ENCODE data around the gene HIC1. TPM values are rescaled to one million over a fixed set of nuclear protein-coding genes. Genes with fewer than 3 reads are reported as not detected.
"Not testable (repeated sequence)": the region's sequence is repeated elsewhere in the genome, so short reads cannot be mapped to it uniquely, and the experiment has no call there.

The HIC1 gene
- 10 to 100 TPM; 20.6 to 22.1 TPM for total RNA-seq
- long read RNA-seq, partial matches to known transcripts, result 0 of 2 reads
- long read RNA-seq, other reads (novel, unspliced or antisense), result 2 of 2 reads

DNA sequence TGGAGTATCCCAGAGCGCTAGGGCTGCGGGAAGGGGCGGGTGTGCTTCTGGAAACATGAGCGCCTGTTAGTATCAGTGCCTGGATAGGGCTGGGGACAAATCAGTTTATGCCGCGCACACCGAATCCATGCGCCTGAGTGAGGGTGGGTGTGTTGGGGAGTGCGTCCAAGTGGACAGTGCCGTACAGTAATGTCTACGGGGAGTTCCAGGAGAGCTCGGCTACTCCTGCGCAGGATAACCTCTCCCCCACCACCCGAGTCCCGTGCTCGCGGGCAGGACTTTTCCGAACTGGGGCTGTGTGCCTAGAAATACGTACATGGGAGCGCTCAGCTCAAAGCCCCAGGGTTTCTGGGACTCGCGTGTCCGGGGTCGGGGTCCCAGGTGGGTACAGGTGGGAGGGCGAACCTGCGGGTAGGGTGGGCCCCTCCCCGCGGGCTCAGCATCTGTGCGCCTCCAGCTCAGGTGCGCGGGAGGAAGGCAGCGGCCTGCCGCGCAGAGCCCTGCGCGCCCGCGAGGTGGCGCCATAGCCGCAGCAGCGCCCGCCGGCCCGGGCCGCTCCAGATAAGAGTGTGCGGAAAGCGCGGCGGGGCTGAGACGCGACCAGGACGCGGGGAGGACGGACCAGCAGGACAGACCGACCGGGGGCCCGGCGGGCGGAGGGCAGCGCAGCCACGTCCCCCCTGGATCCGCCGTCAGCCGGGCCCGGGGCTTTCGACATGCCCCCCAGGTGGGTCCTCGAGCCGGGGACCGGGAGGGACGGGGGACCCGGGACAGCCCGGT is at the start of gene HIC1:
TSS of gene HIC1 (plus strand) at position 592 of the 780 bp plus-strand sequence. CDS start 1,588 bp downstream, outside the sequence.
- intact Hi-C loops (cut with DNase I), result loop anchor here (2.0 to 5.0 kb wide), 3 partner anchors 38 to 228 kb away; no protein-coding TSS in a partner anchor
- peak; percentile 62 for ATAC-seq
- DNase-seq, result peak; percentile 85

GRCh38 chr17:2008332-2009126 is 46.4 kb upstream of the HIC1 start:
- DNase-seq (no peak), ATAC-seq (no peak)
- intact Hi-C loops (cut with DNase I), result no loop called here

DNA sequence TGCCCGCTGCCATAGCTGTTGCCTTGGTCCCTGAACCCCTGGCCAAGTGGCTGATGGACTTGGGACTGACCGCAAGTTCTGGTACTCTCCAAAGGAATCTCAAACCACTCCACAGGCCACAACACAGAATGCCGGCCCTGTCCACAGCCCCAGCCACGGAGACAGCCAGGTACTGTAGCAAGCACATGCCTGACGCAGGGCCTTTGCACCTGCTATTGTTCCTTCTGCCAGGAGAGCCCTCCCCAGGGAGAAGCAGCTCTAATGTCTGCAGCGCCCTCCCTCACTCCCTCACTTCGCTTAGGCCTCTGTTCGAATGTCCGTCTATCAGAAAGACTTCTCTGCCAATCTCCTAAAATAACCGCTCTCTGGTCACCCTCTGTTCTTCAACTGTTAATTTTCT is 45.2 kb upstream of the HIC1 start:
- intact Hi-C loops (cut with DNase I), result no loop called here
- DNase-seq (no peak), ATAC-seq (no peak)

DNA sequence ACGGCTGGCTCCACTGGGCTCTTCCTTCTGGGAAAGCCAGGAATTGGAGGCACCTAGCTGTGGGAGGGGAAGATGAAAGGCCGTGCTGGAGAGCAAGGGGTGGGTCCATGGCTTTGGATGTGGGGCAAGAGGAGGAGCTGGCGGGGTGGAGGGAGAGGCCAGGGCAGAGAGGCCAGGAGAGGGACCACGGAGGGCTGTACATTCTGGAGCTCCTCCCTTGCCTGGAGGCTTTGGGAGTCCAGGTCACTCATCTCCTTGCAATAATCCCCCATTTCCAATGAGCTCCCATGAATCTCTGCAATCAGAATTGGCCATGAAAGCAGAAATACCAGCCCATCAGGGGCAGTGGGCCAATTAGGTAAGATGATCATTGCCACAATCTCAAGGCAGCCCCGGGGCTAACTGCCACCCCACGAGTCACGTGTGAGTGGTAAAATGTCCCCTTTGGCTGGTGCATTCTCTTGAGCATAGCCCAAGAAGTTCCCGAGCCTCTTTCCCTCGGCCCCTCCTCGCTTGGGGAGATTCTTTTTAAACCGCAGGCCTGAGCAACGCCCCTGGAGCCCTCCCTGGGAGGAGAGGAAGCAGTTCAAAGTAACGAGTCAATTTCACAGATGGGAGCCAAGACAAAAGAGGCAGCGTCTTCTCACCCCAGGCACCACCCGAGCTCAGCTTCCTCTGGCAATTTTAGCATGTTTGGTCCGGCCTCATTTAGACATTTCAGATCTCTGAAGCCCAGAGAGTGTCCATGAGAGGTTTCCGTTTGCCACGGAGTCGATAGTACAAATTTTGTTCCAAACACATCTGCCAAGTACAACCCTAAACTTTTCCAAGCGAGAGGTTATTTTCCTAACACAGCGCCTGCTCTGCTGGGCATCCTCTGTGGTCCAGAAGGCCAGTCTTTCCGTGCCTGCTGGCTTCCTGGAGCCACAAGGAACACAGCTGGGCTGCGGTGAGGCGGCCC is 43.2 kb upstream of the HIC1 start:
- DNase-seq (peak; percentile 62), ATAC-seq (peak; percentile 73 to 77)
- intact Hi-C loops (cut with DNase I), result no loop called here

DNA sequence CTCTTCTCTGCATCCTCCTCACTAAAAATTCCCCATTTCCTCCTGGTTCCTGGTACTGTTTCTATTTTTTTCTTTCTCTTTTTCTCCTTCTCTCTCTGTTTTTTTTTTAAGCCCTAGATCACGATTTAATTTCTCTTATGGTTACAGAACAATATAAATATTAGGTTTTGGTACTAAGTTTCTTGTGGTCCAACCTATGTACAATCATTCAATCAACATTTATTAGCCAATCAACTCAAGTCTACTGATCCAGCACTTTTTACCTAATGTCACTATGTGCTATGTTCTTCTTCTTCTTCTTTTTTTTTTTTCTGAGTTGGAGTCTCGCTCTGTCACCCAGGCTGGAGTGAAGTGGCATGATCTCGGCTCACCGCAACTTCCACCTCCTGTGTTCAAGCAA is 42.4 kb upstream of the HIC1 start:
- intact Hi-C loops (cut with DNase I), result no loop called here
- DNase-seq (no peak), ATAC-seq (no peak)

DNA sequence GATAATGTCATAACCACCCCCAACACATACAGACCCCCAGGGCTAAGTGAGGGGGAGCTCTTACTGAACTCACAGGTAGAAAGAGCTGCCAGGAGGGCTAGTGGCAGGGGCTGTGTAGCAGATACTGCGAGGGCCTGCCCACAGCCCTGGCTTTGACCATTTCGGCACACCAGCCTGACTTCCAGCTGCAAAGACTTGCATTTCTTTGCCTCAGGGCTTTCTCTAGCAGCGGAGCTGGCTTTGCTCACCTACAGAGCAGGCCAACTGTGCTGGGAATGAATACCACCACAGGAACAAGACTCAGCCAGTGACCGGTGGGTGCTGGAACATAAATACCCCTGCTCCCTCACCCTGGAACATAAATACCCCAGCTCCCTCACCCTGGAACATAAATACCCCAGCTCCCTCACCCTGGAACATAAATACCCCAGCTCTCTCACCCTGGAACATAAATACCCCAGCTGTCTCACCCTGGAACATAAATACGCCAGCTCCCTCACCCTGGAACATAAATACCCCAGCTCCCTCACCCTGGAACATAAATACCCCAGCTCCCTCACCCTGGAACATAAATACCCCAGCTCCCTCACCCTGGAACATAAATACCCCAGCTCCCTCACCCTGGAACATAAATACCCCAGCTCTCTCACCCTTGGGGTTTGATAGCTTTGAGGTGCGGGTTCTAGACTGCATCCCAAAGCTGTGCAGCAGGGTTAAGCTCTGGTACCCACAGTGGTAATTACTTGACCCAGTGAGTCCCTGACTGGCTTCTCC is 41.5 kb upstream of the HIC1 start:
- intact Hi-C loops (cut with DNase I); ATAC-seq; DNase-seq: not testable (repeated sequence)

- no peak for DNase-seq
- intact Hi-C loops (cut with DNase I), result no loop called here
- ATAC-seq, result peak; percentile 30 to 49
These were observed 40.9 kb upstream of the HIC1 start for GRCh38 chr17:2013994-2014317.

DNA sequence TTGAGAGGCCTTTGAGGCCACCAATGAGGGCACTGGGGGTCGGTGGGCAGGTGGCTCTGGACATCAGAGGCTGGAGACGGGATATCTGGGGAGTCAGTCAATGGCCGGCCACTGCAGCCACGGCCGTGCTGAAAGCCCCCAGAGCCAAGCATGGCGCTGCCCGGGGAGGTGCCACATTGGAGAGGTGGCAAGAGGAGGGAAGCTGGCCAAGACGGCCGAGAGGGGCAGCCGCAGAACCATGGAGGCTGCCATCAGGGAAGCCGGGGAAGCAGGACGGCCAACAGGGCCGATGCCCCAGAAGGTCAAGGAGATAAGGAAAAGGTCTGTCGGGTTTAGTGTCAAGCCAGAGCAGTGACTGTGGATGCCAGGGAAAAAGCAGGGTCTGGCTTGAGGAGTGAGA is 39.6 kb upstream of the HIC1 start:
- no peak for ATAC-seq
- DNase-seq, result no peak
- intact Hi-C loops (cut with DNase I), result no loop called here

- no peak for ATAC-seq
- no peak for DNase-seq
- intact Hi-C loops (cut with DNase I), result no loop called here
These were observed 38.4 kb upstream of the HIC1 start for GRCh38 chr17:2016494-2016893.

DNA sequence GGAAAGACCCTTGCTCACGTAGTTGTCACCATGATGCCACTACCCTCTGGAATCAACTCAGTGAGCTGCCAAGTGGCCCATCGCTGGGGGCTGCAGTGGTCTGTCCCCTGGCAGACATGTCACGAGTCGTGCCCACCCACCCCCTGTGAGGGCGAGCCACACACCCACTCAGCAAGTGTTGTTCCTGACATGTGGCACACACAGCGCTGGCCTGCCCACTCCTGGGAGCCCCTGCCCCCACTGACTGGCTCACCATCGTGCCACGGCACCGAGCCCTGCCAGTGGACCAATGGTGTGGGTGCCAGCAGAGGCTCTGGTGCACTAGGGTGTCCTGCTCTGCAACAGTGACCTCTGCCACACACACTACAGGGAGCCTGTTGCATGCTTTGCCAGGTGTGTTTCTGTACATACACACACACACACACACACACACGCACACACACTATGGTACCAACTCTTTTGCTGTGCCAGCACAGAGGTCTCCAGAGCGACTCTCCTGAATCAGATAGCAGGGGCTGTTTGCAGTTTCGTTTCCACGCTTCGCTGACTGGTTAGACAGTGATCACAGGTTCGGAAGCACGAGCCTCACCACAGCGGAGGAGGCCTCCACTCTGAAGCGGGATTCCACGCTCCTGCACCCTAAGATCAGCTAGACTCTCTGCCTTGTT is 37.5 kb upstream of the HIC1 start:
- no peak for DNase-seq
- intact Hi-C loops (cut with DNase I), result no loop called here
- ATAC-seq, result peak in 1 of 2 donors; percentile 45

DNA sequence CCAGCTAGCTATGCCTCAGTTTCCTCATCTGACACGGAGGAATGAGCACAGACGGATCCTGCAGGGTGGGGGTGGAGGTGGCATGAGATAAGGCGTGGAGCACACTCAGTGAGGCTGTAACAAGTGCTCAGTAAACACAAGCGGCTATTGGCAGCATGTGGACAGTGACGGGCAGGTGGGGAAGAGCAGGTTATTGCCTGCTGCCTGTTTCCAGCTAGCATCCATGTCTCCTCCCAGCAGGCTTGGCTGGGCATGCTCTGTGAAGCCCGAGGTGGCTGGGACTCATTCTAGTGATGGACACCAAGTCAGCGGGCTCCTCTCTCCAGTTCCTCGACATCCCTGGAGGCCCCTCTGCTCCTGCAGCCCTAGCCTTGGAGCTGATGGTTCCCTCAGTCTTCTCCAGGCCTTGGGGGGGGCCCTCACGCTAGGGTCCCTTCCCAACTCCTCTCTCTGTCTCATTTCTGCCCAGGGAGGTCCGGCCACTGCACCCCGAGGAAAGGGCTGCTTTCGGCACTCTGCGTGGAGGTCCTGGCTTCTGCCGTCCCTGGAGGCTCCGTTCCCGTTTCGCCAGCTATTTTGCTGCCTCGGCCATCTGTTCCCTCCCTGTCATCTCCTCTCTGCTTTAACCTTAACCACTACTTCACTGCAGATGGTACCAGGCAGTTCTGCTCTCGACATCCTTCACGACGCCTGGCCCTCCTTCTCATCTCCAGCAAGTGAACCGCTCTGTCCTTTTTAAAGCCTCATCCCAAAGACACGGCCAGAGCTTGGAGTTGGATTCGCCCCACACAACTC is 36.0 kb upstream of the HIC1 start:
- intact Hi-C loops (cut with DNase I), result no loop called here
- no peak for DNase-seq
- no peak for ATAC-seq

DNA sequence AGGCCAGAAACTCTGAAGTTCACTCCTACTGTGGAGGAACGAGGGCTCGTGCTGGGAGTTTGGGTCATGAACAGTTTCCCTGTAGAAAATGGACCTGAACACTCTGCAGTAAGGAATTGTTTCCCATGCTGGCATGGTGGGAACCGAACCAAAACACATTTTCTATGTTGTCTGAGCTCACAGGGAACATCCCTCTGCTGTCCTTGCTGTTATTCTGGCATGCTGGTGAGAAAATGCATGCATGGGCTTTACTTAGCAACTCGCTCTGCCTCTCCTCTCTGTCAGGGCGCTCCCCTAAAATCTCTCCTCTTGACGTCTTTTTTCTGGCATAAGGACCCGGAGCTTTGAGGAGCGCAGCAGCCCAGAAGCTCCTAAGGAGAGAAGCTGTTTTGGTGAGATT is 35.2 kb upstream of the HIC1 start:
- ATAC-seq (no peak), DNase-seq (no peak)
- intact Hi-C loops (cut with DNase I), result no loop called here

DNA sequence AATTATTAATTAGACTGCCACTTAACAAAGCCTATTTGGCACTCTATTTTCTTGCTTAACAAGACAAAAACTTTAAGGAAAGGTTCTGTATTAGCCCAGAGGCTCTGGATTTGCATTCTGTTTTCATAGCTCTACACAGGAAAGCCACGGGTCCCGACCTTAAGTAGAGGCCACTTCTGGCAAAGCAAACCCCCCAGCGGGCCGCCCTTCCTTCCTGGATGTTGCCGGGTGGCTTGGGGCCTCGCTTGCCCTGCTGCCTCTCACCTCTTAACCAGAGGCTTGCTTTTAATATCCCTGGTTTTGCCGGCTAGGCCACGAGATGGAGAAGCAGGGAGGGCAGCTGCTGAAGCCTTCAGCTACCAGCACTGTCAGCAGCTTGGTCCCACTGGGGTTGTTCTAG is 34.2 kb upstream of the HIC1 start:
- ATAC-seq (no peak), DNase-seq (peak; percentile 74)
- intact Hi-C loops (cut with DNase I), result no loop called here

GRCh38 chr17:2022647-2023240 is 32.2 kb upstream of the HIC1 start:
- intact Hi-C loops (cut with DNase I), result no loop called here
- DNase-seq (no peak), ATAC-seq (no peak)

DNA sequence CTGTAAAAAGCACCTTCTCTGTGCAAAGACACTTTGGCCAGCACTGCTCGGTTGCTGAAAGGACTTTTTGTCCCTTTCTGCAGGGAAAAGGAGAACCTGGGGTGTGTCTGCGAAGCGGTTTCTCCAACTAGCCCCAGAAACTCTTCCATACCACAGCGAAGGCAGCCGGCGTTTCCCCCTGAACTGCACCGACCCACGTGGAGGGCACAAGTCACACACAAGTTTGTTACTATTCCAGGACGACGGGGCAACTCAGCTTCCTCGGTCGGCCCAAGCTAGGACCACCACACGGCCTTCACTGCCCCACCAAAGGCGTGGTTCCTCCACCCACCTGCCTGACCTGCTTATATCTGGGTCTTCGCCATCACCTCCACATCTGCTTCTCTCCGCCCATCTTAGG is 31.6 kb upstream of the HIC1 start:
- DNase-seq (no peak), ATAC-seq (no peak)
- intact Hi-C loops (cut with DNase I), result no loop called here

GRCh38 chr17:2023692-2024571 is 31.0 kb upstream of the HIC1 start:
- intact Hi-C loops (cut with DNase I), result no loop called here
- DNase-seq, result peak; percentile 75
- peak; percentile 19 to 23 for ATAC-seq
